OCI-LY7 (cell line): ENCODE data around the gene DSCAM.

Source experiments
- EZH2phosphoT487 ChIP-seq: fragments of 200-600 bp; sonication (generic); IDR thresholded peaks from 2 replicates; pipeline ENCODE4 v1.6.1; 2018; ENCODE audit warnings: low read depth, borderline replicate concordance, mild to moderate bottlenecking, mixed run types, antibody characterized with exemption, low read length, moderate library complexity, mixed read lengths
- TF ChIP-seq, protein P1 (sequence below): fragments of 200-600 bp; sonication (generic); conservative IDR thresholded peaks from 2 replicates; pipeline ENCODE4 v1.5.1; 2014; ENCODE audit warnings: mild to moderate bottlenecking, antibody characterized with exemption, low read length, moderate library complexity, mixed read lengths

DNA sequence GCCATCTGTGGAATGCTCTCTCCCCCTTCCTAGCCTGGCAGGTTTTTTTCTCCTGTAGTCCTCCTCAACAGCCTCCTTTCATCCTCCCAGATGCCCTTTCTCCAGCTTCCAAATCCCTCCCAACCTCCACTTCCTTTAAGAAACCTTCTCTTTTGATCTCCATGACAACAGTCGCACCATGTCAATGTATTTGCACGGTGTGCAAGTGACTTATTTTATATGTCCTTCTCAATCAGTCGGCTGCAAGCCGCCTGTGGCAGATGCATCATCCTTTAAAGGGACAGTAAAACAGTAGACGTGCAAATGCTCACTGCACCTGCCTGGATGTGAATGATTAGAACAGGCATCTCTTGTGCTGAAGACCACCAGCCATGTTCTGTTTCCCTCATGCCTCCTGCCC is 694.5 kb downstream of the DSCAM start:
- TF ChIP-seq, protein P1, sequence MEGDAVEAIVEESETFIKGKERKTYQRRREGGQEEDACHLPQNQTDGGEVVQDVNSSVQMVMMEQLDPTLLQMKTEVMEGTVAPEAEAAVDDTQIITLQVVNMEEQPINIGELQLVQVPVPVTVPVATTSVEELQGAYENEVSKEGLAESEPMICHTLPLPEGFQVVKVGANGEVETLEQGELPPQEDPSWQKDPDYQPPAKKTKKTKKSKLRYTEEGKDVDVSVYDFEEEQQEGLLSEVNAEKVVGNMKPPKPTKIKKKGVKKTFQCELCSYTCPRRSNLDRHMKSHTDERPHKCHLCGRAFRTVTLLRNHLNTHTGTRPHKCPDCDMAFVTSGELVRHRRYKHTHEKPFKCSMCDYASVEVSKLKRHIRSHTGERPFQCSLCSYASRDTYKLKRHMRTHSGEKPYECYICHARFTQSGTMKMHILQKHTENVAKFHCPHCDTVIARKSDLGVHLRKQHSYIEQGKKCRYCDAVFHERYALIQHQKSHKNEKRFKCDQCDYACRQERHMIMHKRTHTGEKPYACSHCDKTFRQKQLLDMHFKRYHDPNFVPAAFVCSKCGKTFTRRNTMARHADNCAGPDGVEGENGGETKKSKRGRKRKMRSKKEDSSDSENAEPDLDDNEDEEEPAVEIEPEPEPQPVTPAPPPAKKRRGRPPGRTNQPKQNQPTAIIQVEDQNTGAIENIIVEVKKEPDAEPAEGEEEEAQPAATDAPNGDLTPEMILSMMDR: no peak
- TF ChIP-seq EZH2phosphoT487: no peak
